ENCODE data around the gene RAET1G.
"Not testable (repeated sequence)": the region's sequence is repeated elsewhere in the genome, so short reads cannot be mapped to it uniquely, and the experiment has no call there.

RAET1G gene

DNA sequence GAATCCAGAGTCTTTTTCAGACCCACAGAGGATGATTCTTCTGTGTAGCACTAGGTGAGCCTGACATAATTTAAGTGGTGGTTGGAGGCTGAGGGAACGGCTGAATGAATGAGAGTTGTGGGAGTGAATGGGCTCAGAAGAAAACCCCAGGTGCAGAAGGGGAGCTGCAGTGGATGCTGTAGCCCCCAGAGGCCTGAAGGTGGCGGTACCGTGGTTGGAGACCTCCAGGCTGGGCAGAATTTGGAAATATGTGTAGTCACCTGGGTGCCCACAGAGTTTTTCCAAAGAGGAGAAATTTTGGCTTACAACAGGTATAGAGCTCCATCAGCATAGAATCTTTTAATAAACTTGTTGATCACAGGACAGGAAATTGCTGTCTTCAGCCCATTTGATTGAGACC lies 6.5 kb upstream of the RAET1G start:
- peaks cover 19% of the 10 kb centered on the region for H3K4me1 Mint-ChIP-seq
- no peaks in the 10 kb centered on the region for H3K9me3 Mint-ChIP-seq
- H3K4me3 Mint-ChIP-seq: no peak overlapping the region
- peaks cover 6% of the 10 kb centered on the region for H3K36me3 Mint-ChIP-seq
- no peak overlapping the region for H3K27ac Mint-ChIP-seq
- ATAC-seq (no peak), DNase-seq (ENCODE audit: low spot score in 2 of 2) (no peak)

GRCh38 chr6:149927025-149927424 lies 4.1 kb upstream of the RAET1G start:
- not testable (repeated sequence) for H3K36me3 Mint-ChIP-seq; H3K9me3 Mint-ChIP-seq; DNase-seq (ENCODE audit: low spot score in 2 of 2); H3K4me3 Mint-ChIP-seq; H3K27ac Mint-ChIP-seq; ATAC-seq
- H3K4me1 Mint-ChIP-seq: peaks cover 33% of the 10 kb centered on the region

DNA sequence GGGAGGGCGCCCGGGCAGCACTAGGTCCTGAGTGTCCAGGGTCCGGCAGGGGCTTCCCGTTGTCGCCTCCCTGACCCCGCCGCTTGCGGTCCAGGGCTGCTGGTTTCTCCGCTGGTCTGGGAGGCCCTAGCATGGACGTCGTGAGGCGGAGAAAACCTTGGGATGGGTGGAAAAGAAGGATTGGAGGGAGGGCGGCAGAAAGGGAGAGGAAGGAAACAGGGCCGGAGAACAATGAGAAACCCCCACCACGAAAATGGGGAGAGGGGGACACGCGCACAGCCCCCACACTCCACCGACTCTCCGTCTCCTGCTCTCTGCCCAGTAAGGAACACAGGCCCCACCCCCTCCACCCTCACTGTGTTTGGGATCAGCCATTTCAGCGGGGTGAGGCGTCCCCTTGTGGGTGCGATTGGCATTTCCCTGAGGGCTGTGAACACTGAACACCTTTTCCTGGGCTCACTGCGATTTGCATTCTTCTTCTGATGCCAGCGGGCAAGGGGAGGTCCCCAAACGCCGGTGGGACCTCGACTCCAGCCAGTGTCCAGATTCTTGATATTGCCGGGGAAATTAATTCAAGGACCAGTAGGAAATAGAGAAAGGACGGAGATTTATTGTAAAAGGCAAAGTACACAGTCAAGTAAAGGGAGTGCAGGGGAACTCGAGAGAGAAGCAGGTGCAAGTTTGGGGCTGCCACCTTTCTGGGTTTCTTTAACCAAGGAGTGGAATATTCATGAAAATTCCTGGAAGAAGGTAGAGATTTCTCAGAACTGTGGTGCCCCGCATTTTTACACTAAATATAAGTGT lies 3.3 kb upstream of the RAET1G start:
- Mint-ChIP-seq H3K4me1 (peaks cover 36% of the 10 kb centered on the region), H3K36me3 (peaks cover 6% of the 10 kb centered on the region), H3K9me3 (no peaks in the 10 kb centered on the region), H3K4me3 (peak overlapping the region; percentile 50), H3K27ac (no peak overlapping the region)
- DNase-seq (ENCODE audit: low spot score in 2 of 2) (peak; percentile 67 to 89), ATAC-seq (peak; percentile 83)

DNA sequence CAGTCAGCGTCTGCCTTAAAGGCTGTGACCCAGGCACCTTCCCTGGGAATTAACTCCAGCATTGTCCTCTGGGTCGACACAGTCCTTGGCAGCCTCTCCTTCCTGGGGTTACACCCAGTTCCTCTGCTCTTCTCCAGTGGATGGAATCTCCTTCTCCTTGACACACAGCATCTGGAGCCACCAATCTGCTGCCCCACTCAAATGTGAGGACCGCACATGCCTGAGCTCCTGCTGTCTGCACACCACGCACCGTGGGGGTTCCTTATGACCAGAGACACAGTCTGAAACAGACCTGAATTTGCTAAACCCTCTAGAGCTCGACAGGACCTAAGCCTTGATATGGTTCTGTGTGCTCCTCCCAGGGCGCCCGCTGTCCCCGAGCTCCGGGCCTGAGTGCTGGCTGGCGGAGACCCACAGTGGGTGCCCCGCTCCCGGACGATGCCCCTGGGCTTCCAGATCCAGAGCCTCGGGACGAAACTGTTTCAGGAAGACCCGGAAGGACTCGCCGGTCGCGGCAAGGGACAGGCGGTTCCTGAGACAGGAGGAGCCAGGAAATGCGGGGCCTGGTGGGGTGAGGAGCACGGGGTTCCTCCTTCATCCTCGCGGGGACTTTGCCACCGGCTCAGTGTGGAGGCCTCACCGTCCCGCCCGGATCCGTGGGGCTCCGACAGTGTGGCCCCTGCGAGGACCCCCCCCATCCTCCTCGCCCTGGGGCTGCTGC lies 2.5 kb upstream of the RAET1G start:
- Mint-ChIP-seq H3K4me3 (peak overlapping the region; percentile 50), H3K9me3 (no peaks in the 10 kb centered on the region), H3K4me1 (peaks cover 36% of the 10 kb centered on the region), H3K27ac (no peak overlapping the region), H3K36me3 (peaks cover 6% of the 10 kb centered on the region)
- no peak for ATAC-seq
- no peak for DNase-seq (ENCODE audit: low spot score in 2 of 2)

DNA sequence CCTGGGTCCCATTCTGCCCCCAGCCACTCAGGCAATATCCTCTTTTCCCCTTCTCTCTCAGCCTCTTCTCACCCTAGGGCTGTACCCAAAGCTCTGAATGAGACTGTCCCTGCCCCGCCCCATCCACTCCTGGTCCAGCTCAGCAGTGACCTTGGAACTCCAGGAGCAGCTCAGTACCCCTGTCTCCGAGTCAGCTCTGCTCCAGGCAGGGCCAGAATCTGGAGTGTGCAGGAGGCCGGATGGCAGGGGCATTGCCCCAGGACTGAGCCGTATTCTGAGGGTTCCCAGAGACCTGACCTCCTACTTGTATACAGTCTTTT lies 2.0 kb upstream of the RAET1G start:
- H3K4me3 Mint-ChIP-seq: no peak overlapping the region
- DNase-seq (ENCODE audit: low spot score in 2 of 2) (no peak), ATAC-seq (no peak)
- H3K36me3 Mint-ChIP-seq: peaks cover 6% of the 10 kb centered on the region
- peaks cover 36% of the 10 kb centered on the region for H3K4me1 Mint-ChIP-seq
- H3K27ac Mint-ChIP-seq: no peak overlapping the region
- no peaks in the 10 kb centered on the region for H3K9me3 Mint-ChIP-seq

DNA sequence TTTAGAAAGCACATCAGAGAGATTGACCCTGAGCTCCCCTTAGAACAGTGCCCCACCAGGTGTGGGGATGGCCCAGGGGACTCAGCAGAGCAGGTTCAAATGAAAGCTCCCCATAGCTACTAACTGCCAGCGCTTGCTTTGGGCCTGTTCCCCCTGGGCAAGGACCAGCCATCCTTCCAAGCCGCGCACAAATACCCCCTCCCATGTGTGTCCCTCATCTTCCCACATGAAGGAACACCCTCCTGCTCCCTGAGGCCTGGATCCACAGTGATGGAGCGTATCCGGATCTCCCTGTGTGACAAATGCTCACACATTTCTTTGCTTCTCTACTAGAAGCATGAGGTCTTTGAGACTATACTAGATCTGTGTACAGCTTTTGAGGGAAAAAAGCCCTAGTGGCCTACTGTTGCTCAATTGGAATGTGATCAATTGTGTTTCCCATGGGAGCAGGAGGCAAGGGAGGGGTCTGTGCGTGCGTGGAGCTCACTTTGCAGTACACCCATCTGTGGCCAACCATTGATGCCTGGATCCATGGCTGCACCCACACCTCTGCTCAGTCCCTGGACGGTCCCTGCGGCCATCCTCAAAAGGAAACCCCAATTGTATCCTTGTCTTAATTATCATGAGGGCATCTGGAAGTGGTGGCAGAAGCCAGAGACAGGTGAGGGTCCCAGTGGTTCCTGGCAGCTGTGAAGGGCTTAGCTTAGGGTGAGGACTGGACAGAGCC lies 1.4 kb upstream of the RAET1G start:
- H3K4me3 Mint-ChIP-seq: peak overlapping the region; percentile 82
- no peak overlapping the region for H3K27ac Mint-ChIP-seq
- ATAC-seq: no peak
- no peaks in the 10 kb centered on the region for H3K9me3 Mint-ChIP-seq
- no peak for DNase-seq (ENCODE audit: low spot score in 2 of 2)
- peaks cover 6% of the 10 kb centered on the region for H3K36me3 Mint-ChIP-seq
- H3K4me1 Mint-ChIP-seq: peaks cover 36% of the 10 kb centered on the region

GRCh38 chr6:149923327-149923986 lies 536 bp upstream of the RAET1G start:
- DNase-seq (ENCODE audit: low spot score in 2 of 2) (no peak), ATAC-seq (peak; percentile 15)
- Mint-ChIP-seq H3K9me3 (no peaks in the 10 kb centered on the region), H3K4me1 (peaks cover 36% of the 10 kb centered on the region), H3K36me3 (peaks cover 6% of the 10 kb centered on the region), H3K27ac (no peak overlapping the region), H3K4me3 (peak overlapping the region; percentile 82)

DNA sequence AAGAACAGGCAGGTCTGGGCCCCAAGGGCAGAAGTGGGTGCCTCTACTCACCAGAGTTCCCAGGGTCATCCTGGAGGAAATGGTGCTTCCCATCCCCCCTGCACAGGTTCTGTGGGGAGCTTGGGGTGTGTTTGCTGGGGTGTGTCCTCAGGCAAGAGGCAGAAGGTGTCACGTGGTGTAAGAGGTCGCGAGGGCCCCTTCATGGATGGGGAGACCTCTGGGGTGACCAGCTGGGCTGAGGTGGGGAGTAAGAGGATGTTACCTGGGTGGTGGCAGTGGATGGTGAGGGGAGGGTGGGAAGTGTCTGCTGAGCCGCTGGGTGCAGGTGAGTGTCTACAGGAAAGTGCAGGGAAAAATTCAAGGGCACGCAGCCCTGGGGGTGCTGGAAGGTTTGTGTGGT lies 830 bp downstream of the RAET1G start:
- ATAC-seq: not testable (repeated sequence)

DNA sequence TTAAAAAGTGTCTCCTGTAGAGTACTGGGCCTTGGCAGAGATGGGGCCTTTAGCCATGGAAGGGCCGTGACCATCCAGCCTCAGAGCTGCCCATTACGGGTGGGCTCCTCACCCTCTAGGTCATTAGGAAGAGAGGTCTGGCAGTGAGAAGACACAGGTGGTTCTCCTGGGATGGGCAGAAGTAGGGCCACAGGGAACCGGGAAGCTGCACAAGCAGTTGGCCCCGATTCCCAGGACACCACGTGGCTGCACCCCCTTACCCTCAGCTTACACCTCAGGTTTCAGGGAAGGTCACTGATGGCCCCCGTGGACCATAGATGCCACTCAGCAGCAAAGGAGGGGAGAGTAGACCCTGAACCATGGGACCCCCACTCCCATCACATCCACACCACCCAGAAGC lies 1.6 kb downstream of the RAET1G start:
- no peak for DNase-seq (ENCODE audit: low spot score in 2 of 2)
- no peaks in the 10 kb centered on the region for H3K9me3 Mint-ChIP-seq
- H3K4me3 Mint-ChIP-seq: peak overlapping the region; percentile 82
- H3K4me1 Mint-ChIP-seq: peaks cover 34% of the 10 kb centered on the region
- peaks cover 4% of the 10 kb centered on the region for H3K36me3 Mint-ChIP-seq
- no peak overlapping the region for H3K27ac Mint-ChIP-seq
- ATAC-seq: no peak

More for the DNA sequence above, 830 bp downstream of the RAET1G start:
- H3K9me3 Mint-ChIP-seq; DNase-seq (ENCODE audit: low spot score in 2 of 2); H3K27ac Mint-ChIP-seq; H3K36me3 Mint-ChIP-seq: not testable (repeated sequence)
- Mint-ChIP-seq H3K4me3 (peak overlapping the region; percentile 82), H3K4me1 (peaks cover 36% of the 10 kb centered on the region)

DNA sequence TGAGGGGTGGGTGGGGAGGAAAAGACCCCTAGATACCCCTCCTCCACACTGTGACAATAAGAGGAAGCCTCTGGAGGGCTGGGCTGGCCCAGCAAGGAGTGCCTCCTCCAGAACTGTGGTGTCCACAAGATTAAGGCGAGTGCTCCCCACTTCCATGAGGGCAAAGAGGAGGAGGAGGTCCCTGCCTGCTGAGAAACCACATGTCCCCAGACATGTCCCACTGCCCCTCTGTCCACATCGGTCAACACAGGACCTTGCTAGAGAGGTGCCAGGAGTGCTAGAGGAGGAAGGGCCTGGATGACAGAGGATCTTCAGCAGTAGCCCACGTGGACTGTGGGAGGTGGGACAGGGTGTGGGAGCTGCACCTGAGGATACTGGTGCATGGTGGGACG lies 3.1 kb downstream of the RAET1G start:
- no peaks in the 10 kb centered on the region for H3K36me3 Mint-ChIP-seq
- H3K4me1 Mint-ChIP-seq: peaks cover 20% of the 10 kb centered on the region
- no peak overlapping the region for H3K4me3 Mint-ChIP-seq
- DNase-seq (ENCODE audit: low spot score in 2 of 2): no peak
- no peak for ATAC-seq
- no peaks in the 10 kb centered on the region for H3K9me3 Mint-ChIP-seq
- H3K27ac Mint-ChIP-seq: no peak overlapping the region

DNA sequence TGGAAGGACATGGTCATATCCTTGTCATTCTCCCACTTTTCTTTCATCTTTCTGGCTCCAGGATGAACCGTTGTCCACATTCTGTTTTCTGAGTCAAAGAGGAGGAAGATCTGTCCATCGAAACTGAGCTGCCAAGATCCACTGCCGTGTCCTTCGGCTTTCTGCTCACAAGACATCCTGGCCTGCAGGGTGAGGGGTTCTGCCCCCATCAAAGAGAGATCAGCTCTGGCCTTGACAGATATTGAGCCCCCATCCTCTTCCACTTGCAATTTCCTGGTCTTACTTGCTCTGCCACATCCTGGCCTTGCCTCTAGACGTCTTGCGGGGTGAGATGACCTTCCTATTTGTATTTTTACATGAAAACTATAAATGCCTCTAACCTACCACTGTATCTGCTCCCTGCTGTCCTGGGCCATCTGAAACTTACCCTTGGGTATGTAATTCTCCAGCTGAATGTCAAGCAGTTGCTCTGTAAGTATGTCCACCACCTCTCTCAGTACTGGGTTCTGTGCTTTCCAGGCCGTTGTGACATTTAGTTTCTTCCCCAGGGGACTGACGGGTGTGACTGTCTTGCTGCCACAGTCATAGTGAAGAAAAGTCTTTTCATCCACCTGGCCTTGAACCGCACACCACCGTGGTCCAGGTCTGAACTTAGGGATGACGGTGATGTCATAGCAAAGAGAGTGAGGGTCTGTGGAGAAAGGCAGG lies 3.6 kb downstream of the RAET1G start:
- peaks cover 20% of the 10 kb centered on the region for H3K4me1 Mint-ChIP-seq
- not testable (repeated sequence) for H3K27ac Mint-ChIP-seq; H3K4me3 Mint-ChIP-seq; H3K36me3 Mint-ChIP-seq; DNase-seq (ENCODE audit: low spot score in 2 of 2); ATAC-seq; H3K9me3 Mint-ChIP-seq

GRCh38 chr6:149918151-149918905 lies 4.6 kb downstream of the RAET1G start:
- no peaks in the 10 kb centered on the region for H3K9me3 Mint-ChIP-seq
- H3K36me3 Mint-ChIP-seq: no peaks in the 10 kb centered on the region
- no peak for DNase-seq (ENCODE audit: low spot score in 2 of 2)
- no peak overlapping the region for H3K27ac Mint-ChIP-seq
- H3K4me1 Mint-ChIP-seq: peaks cover 16% of the 10 kb centered on the region
- H3K4me3 Mint-ChIP-seq: no peak overlapping the region
- ATAC-seq: no peak

GRCh38 chr6:149917679-149918078 lies 5.2 kb downstream of the RAET1G start:
- Mint-ChIP-seq H3K9me3 (no peaks in the 10 kb centered on the region), H3K4me1 (peaks cover 10% of the 10 kb centered on the region), H3K36me3 (no peaks in the 10 kb centered on the region), H3K27ac (no peak overlapping the region), H3K4me3 (no peak overlapping the region)
- DNase-seq (ENCODE audit: low spot score in 2 of 2) (no peak), ATAC-seq (no peak)

Data from stimulated activated effector memory CD8-positive, alpha-beta T cell treated with anti-CD3 and anti-CD28 coated beads, Interleukin-12 subunit alpha, Interleukin-12 subunit beta, amount 100 ng/mL, for 72 hours (primary cell).